H1 (cell line): ENCODE measurements around the gene ABTB1. TPM values are rescaled to one million over a fixed set of nuclear protein-coding genes. Genes with fewer than 3 reads are reported as not detected.

Experiments used
- CTCF ChIA-PET: fragments of 300-600 bp; sonication (Branson Sonifier 250); formaldehyde crosslinking; loops from one replicate; lab custom pipeline; 2021; ENCODE audit not compliant: partially characterized antibody; lab: Charles Lee
- POLR2A ChIA-PET: fragments of 300-600 bp; sonication (Branson Sonifier 250); formaldehyde crosslinking; loops from one replicate; lab custom pipeline; 2021; ENCODE audit warnings: inconsistent platforms; ENCODE audit not compliant: partially characterized antibody; lab: Charles Lee
- DNase-seq, 2 experiments: peaks; one replicate each; pipeline versions ENCODE4 v3.0.0 to v3.0.0-alpha.2; 2010 to 2022; ENCODE audit warnings: low spot score in 2 of 2, low read depth in 1 of 2, mixed read lengths in 1 of 2
- FAIRE-seq: peaks from 2 replicates; lab custom pipeline; 2011; peaks lifted over from hg19 to GRCh38; lab: Jason Lieb, UNC
- H2AFZ ChIP-seq: 2 replicates; pipeline ENCODE4 v1.8.1; 2012; ENCODE audit warnings: low read length, inconsistent platforms
- H2AK5ac ChIP-seq: 2 replicates; pipeline ENCODE4 v1.6.1; 2013; ENCODE audit warnings: low read depth, low read length
- H2BK120ac ChIP-seq: replicated peaks from 2 replicates; pipeline ENCODE3; 2013; ENCODE audit warnings: low read depth, low read length, inconsistent platforms
- H2BK12ac ChIP-seq: 2 replicates; pipeline ENCODE4 v1.6.1; 2013; ENCODE audit warnings: low read depth, low read length
- H2BK15ac ChIP-seq: 2 replicates; pipeline ENCODE4 v1.6.1; 2013; ENCODE audit warnings: low read length
- H2BK20ac ChIP-seq: 2 replicates; pipeline ENCODE4 v1.6.1; 2013; ENCODE audit warnings: low read length
- H2BK5ac ChIP-seq: 2 replicates; pipeline ENCODE4 v1.6.1; 2013; ENCODE audit warnings: low read depth, low read length
- H3K14ac ChIP-seq: 2 replicates; pipeline ENCODE4 v1.6.1; 2013; ENCODE audit warnings: inconsistent platforms; ENCODE audit not compliant: insufficient read length
- H3K18ac ChIP-seq: 2 replicates; pipeline ENCODE4 v1.6.1; 2013; ENCODE audit warnings: low read length; ENCODE audit errors: extremely low read depth
- H3K23ac ChIP-seq: 2 replicates; pipeline ENCODE4 v1.6.1; 2013; ENCODE audit warnings: inconsistent platforms; ENCODE audit not compliant: insufficient read length
- H3K23me2 ChIP-seq: 2 replicates; pipeline ENCODE4 v1.6.1; 2013; ENCODE audit warnings: low read depth, low read length
- H3K27ac ChIP-seq: 2 replicates; pipeline ENCODE4 v1.6.1; 2011; ENCODE audit warnings: low read depth, low read length, inconsistent platforms
- H3K27me3 ChIP-seq, 4 experiments: replicated peaks in 1 of 4; 1 replicate in 1 of 4; 2 replicates in 3 of 4; pipeline versions ENCODE4 v1.6.1 to v1.8.1; 2011 to 2013; ENCODE audit warnings: low read length in 3 of 4, mild to moderate bottlenecking in 3 of 4, inconsistent platforms in 2 of 4, mixed read lengths in 2 of 4, moderate library complexity in 1 of 4; ENCODE audit not compliant: control insufficient read depth in 3 of 4, insufficient read depth in 3 of 4; ENCODE audit errors: extremely low read depth in 1 of 4
- H3K36me3 ChIP-seq, 4 experiments: 2 replicates each; pipeline versions ENCODE4 v1.6.1 to v1.8.1; 2011 to 2013; ENCODE audit warnings: mild to moderate bottlenecking in 4 of 4, low read length in 3 of 4, moderate library complexity in 2 of 4, control low read depth in 1 of 4, inconsistent platforms in 1 of 4; ENCODE audit not compliant: insufficient read depth in 4 of 4, control insufficient read depth in 2 of 4
- H3K4ac ChIP-seq: replicated peaks from 2 replicates; pipeline ENCODE3; 2013; ENCODE audit warnings: low read length, low read depth, mixed read lengths, inconsistent platforms; ENCODE audit not compliant: insufficient read length
- H3K4me1 ChIP-seq, 4 experiments: replicated peaks in 1 of 4; 1 replicate in 1 of 4; 2 replicates in 3 of 4; pipeline versions ENCODE4 v1.6.1 to v1.8.1; 2011 to 2013; ENCODE audit warnings: low read length in 3 of 4, inconsistent platforms in 2 of 4, mixed read lengths in 1 of 4; ENCODE audit not compliant: insufficient read depth in 4 of 4, control insufficient read depth in 3 of 4
- H3K4me2 ChIP-seq, 2 experiments: 2 replicates each; pipeline versions ENCODE4 v1.6.1 to v1.8.1; 2011 to 2013; ENCODE audit warnings: low read depth in 2 of 2, low read length in 2 of 2, control low read depth in 1 of 2, inconsistent platforms in 1 of 2, mild to moderate bottlenecking in 1 of 2; ENCODE audit not compliant: insufficient read depth in 1 of 2
- H3K4me3 ChIP-seq, 4 experiments: fragments of 200-600, 300-600 bp in 1 of 4; sonication (generic), shearing (Covaris generic), sonication (Bioruptor Twin) in 1 of 4; 2 replicates each; pipeline versions ENCODE4 v1.5.1 to v1.8.1; 2011 to 2016; ENCODE audit warnings: low read length in 4 of 4, low read depth in 3 of 4, control low read depth in 2 of 4, inconsistent platforms in 2 of 4, mild to moderate bottlenecking in 2 of 4, mixed read lengths in 1 of 4, moderate library complexity in 1 of 4; ENCODE audit not compliant: insufficient read depth in 2 of 4; ENCODE audit errors: extremely low read depth in 1 of 4
- H3K56ac ChIP-seq: replicated peaks from 2 replicates; pipeline ENCODE3; 2013; ENCODE audit warnings: low read depth, mild to moderate bottlenecking, mixed read lengths, low read length, inconsistent platforms; ENCODE audit not compliant: insufficient read length
- H3K79me1 ChIP-seq: 2 replicates; pipeline ENCODE4 v1.6.1; 2013; ENCODE audit warnings: low read depth, low read length, control low read depth
- H3K79me2 ChIP-seq, 2 experiments: 2 replicates each; pipeline versions ENCODE4 v1.6.1 to v1.8.1; 2012 to 2013; ENCODE audit warnings: low read length in 2 of 2, mild to moderate bottlenecking in 2 of 2, inconsistent platforms in 1 of 2; ENCODE audit not compliant: insufficient read depth in 2 of 2, control insufficient read depth in 1 of 2
- H3K9ac ChIP-seq, 4 experiments: replicated peaks in 1 of 4; 1 replicate in 1 of 4; 2 replicates in 3 of 4; pipeline versions ENCODE4 v1.6.1 to v1.8.1; 2011 to 2013; ENCODE audit warnings: low read depth in 3 of 4, low read length in 3 of 4, control low read depth in 2 of 4, mild to moderate bottlenecking in 2 of 4, moderate library complexity in 2 of 4, inconsistent platforms in 1 of 4; ENCODE audit errors: extremely low read depth in 1 of 4
- H3K9me3 ChIP-seq, 2 experiments: 2 replicates each; pipeline versions ENCODE4 v1.6.1 to v1.8.1; 2012 to 2013; ENCODE audit warnings: mild to moderate bottlenecking in 2 of 2, moderate library complexity in 2 of 2, control low read depth in 1 of 2, inconsistent platforms in 1 of 2, low read depth in 1 of 2, low read length in 1 of 2, mixed read lengths in 1 of 2; ENCODE audit not compliant: insufficient read depth in 2 of 2
- H4K20me1 ChIP-seq, 2 experiments: replicated peaks in 1 of 2; 2 replicates each; pipeline versions ENCODE3 to v1.8.1; 2011 to 2013; ENCODE audit warnings: inconsistent platforms in 2 of 2, low read length in 2 of 2, mild to moderate bottlenecking in 1 of 2; ENCODE audit not compliant: insufficient read depth in 2 of 2, control insufficient read depth in 1 of 2
- H4K5ac ChIP-seq: 2 replicates; pipeline ENCODE4 v1.6.1; 2013; ENCODE audit warnings: low read length, low read depth, mixed read lengths, inconsistent platforms; ENCODE audit not compliant: insufficient read length
- H4K8ac ChIP-seq: 2 replicates; pipeline ENCODE4 v1.8.0; 2013; ENCODE audit warnings: mild to moderate bottlenecking, moderate library complexity, low read length, inconsistent platforms; ENCODE audit not compliant: insufficient read depth; ENCODE audit errors: extremely low read depth
- H4K91ac ChIP-seq: replicated peaks from 2 replicates; pipeline ENCODE3; 2013; ENCODE audit warnings: low read length, mixed read lengths, inconsistent platforms; ENCODE audit not compliant: insufficient read length
- BACH1 ChIP-seq: IDR thresholded peaks from 2 replicates; pipeline ENCODE4 v1.6.1; 2012; ENCODE audit warnings: low read length, improper control_type of control experiment
- BRCA1 ChIP-seq: IDR thresholded peaks from 2 replicates; pipeline ENCODE4 v1.6.1; 2012; ENCODE audit warnings: low read depth, low read length, improper control_type of control experiment
- CHD1 ChIP-seq: IDR thresholded peaks from 2 replicates; pipeline ENCODE4 v1.6.1; 2012; ENCODE audit warnings: low read depth, low read length, improper control_type of control experiment
- EP300 ChIP-seq, 2 experiments: IDR thresholded peaks; 1 replicate in 1 of 2; 2 replicates in 1 of 2; pipeline ENCODE4 v1.6.1; 2011 to 2012; ENCODE audit warnings: low read depth in 2 of 2, low read length in 2 of 2, mild to moderate bottlenecking in 2 of 2, borderline replicate concordance in 1 of 2, inconsistent platforms in 1 of 2, moderate library complexity in 1 of 2
- FOSL1 ChIP-seq: IDR thresholded peaks from 2 replicates; pipeline ENCODE4 v1.6.1; 2011; ENCODE audit warnings: mild to moderate bottlenecking, low read depth, low read length, moderate library complexity; ENCODE audit not compliant: insufficient read depth
- HDAC6 ChIP-seq: IDR thresholded peaks from one replicate; pipeline ENCODE4 v1.7.1; 2012; ENCODE audit warnings: low read depth, mild to moderate bottlenecking, inconsistent platforms, low read length, moderate library complexity
- MAFK ChIP-seq: IDR thresholded peaks from 2 replicates; pipeline ENCODE4 v1.6.1; 2012; ENCODE audit warnings: low read depth, mild to moderate bottlenecking, improper control_type of control experiment, low read length
- RAD21 ChIP-seq, 2 experiments: IDR thresholded peaks in 1 of 2; conservative IDR thresholded peaks in 1 of 2; 2 replicates each; pipeline ENCODE4 v1.6.1; 2011; ENCODE audit warnings: low read depth in 2 of 2, low read length in 2 of 2, improper control_type of control experiment in 1 of 2, inconsistent platforms in 1 of 2, mild to moderate bottlenecking in 1 of 2, moderate library complexity in 1 of 2
- RNF2 ChIP-seq: fragments of 200-900, 300-1000 bp; sonication (generic); IDR thresholded peaks from 2 replicates; pipeline ENCODE4 v1.7.1; 2016; ENCODE audit warnings: borderline replicate concordance, low read depth, mild to moderate bottlenecking, antibody characterized with exemption, low read length; ENCODE audit not compliant: poor library complexity, severe bottlenecking; ENCODE audit errors: missing control alignments
- SP4 ChIP-seq: IDR thresholded peaks from 2 replicates; pipeline ENCODE4 v1.6.1; 2012; ENCODE audit warnings: low read length, inconsistent platforms
- WGBS, 2 experiments: shearing (Covaris generic) in 1 of 2; methylation state at CpG; one replicate each; pipeline versions ENCODE4 v1.1.6 to v1.1.7; 2013 to 2015; ENCODE audit warnings: low lambda C conversion rate in 2 of 2, mixed read lengths in 2 of 2, inconsistent platforms in 1 of 2, low coverage in 1 of 2, missing lambda C conversion rate in 1 of 2; ENCODE audit not compliant: insufficient replicate concordance in 2 of 2, insufficient coverage in 1 of 2, insufficient read length in 1 of 2; ENCODE audit errors: extremely low coverage in 1 of 2, missing lambda C conversion rate in 1 of 2; 5-methylcytosine and 5-hydroxymethylcytosine counted together
- polyA plus RNA-seq, 7 experiments: library from polyadenylated mRNA; depleted of rRNA in 3 of 7; stranded (reverse) in 5 of 7; unstranded in 2 of 7; fragments of >200 nt in 5 of 7; fragments of 200-250 nt in 2 of 7; gene quantifications; 1 replicate in 5 of 7; 2 replicates in 1 of 7; 4 replicates in 1 of 7; pipeline versions ENCODE4 v1.2.1 to v1.2.3, GENCODE V29; 2011 to 2013; ENCODE audit warnings: missing spikeins in 2 of 7, mixed read lengths in 2 of 7
- total RNA-seq: library from RNA; stranded (reverse); fragmentation: NEBNext Ultra II Directional; extraction: Animal tissue kit (Norgen Biotek cat#: 25700); gene quantifications from 2 replicates; pipeline ENCODE4 v1.2.1, GENCODE V29; 2021
- TF ChIP-seq, protein P1 (sequence below): IDR thresholded peaks from 2 replicates; pipeline ENCODE4 v1.6.1; 2012; ENCODE audit warnings: inconsistent platforms
- TF ChIP-seq, protein P2 (sequence below): IDR thresholded peaks from 2 replicates; pipeline ENCODE4 v1.6.1; 2012; ENCODE audit warnings: inconsistent platforms

Gene ABTB1
- total and polyA plus RNA-seq, 2 of the 8 experiments (the other 6 are each of a cell fraction or from before 2014, with no cell fraction given) = 7.1 to 9.4 TPM

- DNase-seq (no peak), FAIRE-seq (no peak)
- Histone ChIP-seq H4K91ac (no peak overlapping the region), H3K79me2 (no peaks in the 10 kb centered on the region), H3K36me3 (peaks cover 0 to 3% (median 0%) of the 10 kb centered on the region in 4 experiments; a peak in 1 of 8 replicates), H4K8ac (no peak overlapping the region), H3K27ac (no peak overlapping the region), H2AK5ac (no peak overlapping the region), H2BK20ac (no peak overlapping the region), H3K4me1 (peaks cover 0 to 11% (median 8%) of the 10 kb centered on the region in 4 experiments; a peak in 6 of 7 replicates), H3K4ac (no peak overlapping the region), H3K18ac (no peak overlapping the region), H4K20me1 (no peaks in the 10 kb centered on the region), H2BK12ac (no peak overlapping the region), H3K4me2 (no peak overlapping the region), H2BK120ac (no peak overlapping the region), H2AFZ (no peak overlapping the region), H2BK15ac (no peak overlapping the region), H3K23me2 (peaks cover 12% of the 10 kb centered on the region; the same call in 1 of the 2 replicates), H3K23ac (no peak overlapping the region), H3K27me3 (no peaks in the 10 kb centered on the region; a peak in 2 of 7 replicates), H3K14ac (no peak overlapping the region), H2BK5ac (no peak overlapping the region), H3K9ac (no peak overlapping the region), H4K5ac (no peak overlapping the region), H3K9me3 (no peaks in the 10 kb centered on the region), H3K79me1 (no peaks in the 10 kb centered on the region), H3K56ac (no peak overlapping the region), H3K4me3 (no peak overlapping the region)
- CTCF ChIA-PET = interaction anchor here (1.4 to 2.7 kb wide), 3 partner anchors 10 to 162 kb away, joined by 6 to 8 read pairs (median 7); no protein-coding TSS in a partner anchor
- 95% methylated on average over 7 of the region's 7 CpGs; no CpG with 5 or more reads in 1 of the 2 experiments for WGBS, 2 experiments
- TF ChIP-seq SP4 = no peak
- no peak for TF ChIP-seq RNF2
- TF ChIP-seq, protein P1, sequence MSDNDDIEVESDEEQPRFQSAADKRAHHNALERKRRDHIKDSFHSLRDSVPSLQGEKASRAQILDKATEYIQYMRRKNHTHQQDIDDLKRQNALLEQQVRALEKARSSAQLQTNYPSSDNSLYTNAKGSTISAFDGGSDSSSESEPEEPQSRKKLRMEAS = no peak
- TF ChIP-seq CHD1 = no peak
- TF ChIP-seq EP300 (IDR thresholded peaks at IDR 0.05; ENCODE audit: borderline replicate concordance in 1 of 2, low read depth in 2 of 2, low read length in 2 of 2) = no peak
- TF ChIP-seq RAD21 (IDR thresholded peaks at IDR 0.05 in 1 of 2, conservative IDR thresholded peaks at IDR 0.05 in 1 of 2; ENCODE audit: low read depth in 2 of 2, low read length in 2 of 2) = no peak
- no peak for TF ChIP-seq BACH1
- TF ChIP-seq HDAC6 = no peak
- no peak for TF ChIP-seq MAFK
- TF ChIP-seq, protein P2, sequence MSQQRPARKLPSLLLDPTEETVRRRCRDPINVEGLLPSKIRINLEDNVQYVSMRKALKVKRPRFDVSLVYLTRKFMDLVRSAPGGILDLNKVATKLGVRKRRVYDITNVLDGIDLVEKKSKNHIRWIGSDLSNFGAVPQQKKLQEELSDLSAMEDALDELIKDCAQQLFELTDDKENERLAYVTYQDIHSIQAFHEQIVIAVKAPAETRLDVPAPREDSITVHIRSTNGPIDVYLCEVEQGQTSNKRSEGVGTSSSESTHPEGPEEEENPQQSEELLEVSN = no peak
- TF ChIP-seq FOSL1 = no peak
- TF ChIP-seq BRCA1 = no peak
- POLR2A ChIA-PET = interaction anchor here (1.1 kb wide), 1 partner anchor 11 kb away, joined by 3 read pairs; no protein-coding TSS in a partner anchor
These were observed 3.8 kb upstream of the ABTB1 start for GRCh38 chr3:127668906-127669305.
